T-helper 9 cell (primary cell): ENCODE data around the gene MCRS1.
"Not testable (repeated sequence)": the region's sequence is repeated elsewhere in the genome, so short reads cannot be mapped to it uniquely, and the experiment has no call there.

Experiments used
- DNase-seq: peaks from one replicate; pipeline ENCODE4 v3.0.0-alpha.2; 2020

MCRS1 gene

DNA sequence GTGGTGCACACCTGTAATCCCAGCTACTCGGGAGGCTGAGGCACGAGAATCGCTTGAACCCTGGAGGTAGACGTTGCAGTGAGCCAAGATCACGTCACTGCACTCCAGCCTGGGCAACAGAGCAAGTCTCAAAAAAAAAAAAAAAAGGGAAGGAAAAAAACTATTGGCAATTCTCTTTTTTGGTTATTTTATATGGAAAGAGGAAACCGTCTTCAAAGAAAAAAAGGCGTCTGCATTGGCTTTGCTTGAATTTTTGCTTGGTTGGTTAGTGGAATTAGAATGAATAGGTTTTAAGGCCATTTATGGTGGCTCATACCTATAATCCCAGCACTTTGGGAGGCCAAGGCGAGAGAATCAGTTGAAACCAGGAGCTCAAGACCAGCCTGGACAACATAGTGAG is 58.3 kb downstream of the MCRS1 start:
- DNase-seq: not testable (repeated sequence)
